C4-2B (cell line): ENCODE measurements around the gene TTLL12.

Source experiments
- ZFX ChIP-seq: fragments of 450-650 bp; IDR thresholded peaks from 2 replicates; pipeline ENCODE4 v1.6.1; 2017
- TF ChIP-seq, protein P1 (sequence below): fragments of 450-650 bp; conservative IDR thresholded peaks from 2 replicates; pipeline ENCODE4 v1.5.1; 2017; ENCODE audit warnings: mild to moderate bottlenecking

DNA sequence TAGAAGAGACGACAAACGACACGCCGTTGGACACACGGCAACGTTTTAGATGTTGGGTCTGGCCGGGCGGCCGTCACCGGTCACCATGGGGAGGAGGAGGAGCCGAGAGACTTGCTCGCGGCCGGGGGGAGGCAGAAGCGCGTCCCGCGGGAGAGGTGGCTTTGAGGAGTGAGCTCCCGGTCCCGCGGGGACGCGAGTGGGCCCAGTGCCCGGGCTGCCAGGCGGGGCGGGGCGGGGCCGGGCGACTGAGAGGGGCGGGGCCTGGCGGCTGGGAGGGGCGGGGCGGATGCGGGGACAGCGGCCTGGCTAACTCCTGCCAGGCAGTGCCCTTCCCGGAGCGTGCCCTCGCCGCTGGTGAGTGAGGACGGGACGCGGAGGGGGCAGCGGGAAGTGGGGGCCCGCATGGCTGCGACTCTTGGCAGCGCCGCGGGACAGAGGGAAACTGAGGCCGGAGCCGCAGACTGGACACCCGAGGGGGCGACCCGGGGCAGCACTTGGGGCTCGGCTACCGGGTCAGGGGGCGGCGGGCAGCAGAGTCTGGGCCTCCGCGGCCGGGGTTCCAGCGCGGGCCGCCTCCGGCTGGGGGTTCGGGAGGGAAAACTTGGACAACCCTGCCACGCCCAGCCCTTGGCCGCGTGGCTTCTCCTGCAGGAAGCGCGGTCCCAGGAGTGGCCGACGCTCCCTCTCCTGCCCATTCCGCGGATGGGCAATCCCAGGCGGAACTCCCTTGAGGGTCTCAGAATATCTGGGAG, 35.5 kb downstream of the TTLL12 start, which contains the start of gene TSPO:
- TF ChIP-seq, protein P1, sequence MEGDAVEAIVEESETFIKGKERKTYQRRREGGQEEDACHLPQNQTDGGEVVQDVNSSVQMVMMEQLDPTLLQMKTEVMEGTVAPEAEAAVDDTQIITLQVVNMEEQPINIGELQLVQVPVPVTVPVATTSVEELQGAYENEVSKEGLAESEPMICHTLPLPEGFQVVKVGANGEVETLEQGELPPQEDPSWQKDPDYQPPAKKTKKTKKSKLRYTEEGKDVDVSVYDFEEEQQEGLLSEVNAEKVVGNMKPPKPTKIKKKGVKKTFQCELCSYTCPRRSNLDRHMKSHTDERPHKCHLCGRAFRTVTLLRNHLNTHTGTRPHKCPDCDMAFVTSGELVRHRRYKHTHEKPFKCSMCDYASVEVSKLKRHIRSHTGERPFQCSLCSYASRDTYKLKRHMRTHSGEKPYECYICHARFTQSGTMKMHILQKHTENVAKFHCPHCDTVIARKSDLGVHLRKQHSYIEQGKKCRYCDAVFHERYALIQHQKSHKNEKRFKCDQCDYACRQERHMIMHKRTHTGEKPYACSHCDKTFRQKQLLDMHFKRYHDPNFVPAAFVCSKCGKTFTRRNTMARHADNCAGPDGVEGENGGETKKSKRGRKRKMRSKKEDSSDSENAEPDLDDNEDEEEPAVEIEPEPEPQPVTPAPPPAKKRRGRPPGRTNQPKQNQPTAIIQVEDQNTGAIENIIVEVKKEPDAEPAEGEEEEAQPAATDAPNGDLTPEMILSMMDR: no peak
- TF ChIP-seq ZFX: peak; percentile 66; the same call in 1 of the 2 replicates
